Mucosa of rectum (tissue), 2 donors: ENCODE results near the gene PACS1.

ENCODE experiments used
- H3K27ac ChIP-seq, 2 donors: one replicate each; pipeline ENCODE4 v1.7.0; 2013; ENCODE audit warnings: inconsistent platforms in 2 of 2, low read depth in 2 of 2, low read length in 2 of 2
- H3K27me3 ChIP-seq, 2 donors: one replicate each; pipeline ENCODE4 v1.7.0; 2013; ENCODE audit warnings: low read length in 2 of 2; ENCODE audit not compliant: control insufficient read depth in 2 of 2, insufficient read depth in 2 of 2
- H3K36me3 ChIP-seq, 2 donors: one replicate each; pipeline ENCODE4 v1.7.0; 2013; ENCODE audit warnings: low read length in 2 of 2; ENCODE audit not compliant: control insufficient read depth in 2 of 2, insufficient read depth in 2 of 2
- H3K4me1 ChIP-seq, 2 donors: one replicate each; pipeline ENCODE4 v1.7.0; 2013; ENCODE audit warnings: low read length in 2 of 2, mild to moderate bottlenecking in 1 of 2; ENCODE audit not compliant: control insufficient read depth in 2 of 2, insufficient read depth in 2 of 2
- H3K4me3 ChIP-seq, 2 donors: one replicate each; pipeline ENCODE4 v1.7.0; 2013; ENCODE audit warnings: low read length in 2 of 2
- H3K9ac ChIP-seq, 2 donors: one replicate each; pipeline ENCODE4 v1.7.0; 2013; ENCODE audit warnings: low read length in 2 of 2, low read depth in 1 of 2, mild to moderate bottlenecking in 1 of 2
- H3K9me3 ChIP-seq, 2 donors: one replicate each; pipeline ENCODE4 v1.7.0; 2013; ENCODE audit warnings: low read length in 2 of 2; ENCODE audit not compliant: control insufficient read depth in 2 of 2
- donor health status: healthy.
- donor health status: Normal muscosa, but diverticular disease.

PACS1 gene

GRCh38 chr11:66063900-66064299 lies 6.2 kb upstream of the PACS1 start:
- Histone ChIP-seq H3K27me3 (no peaks in the 10 kb centered on the region), H3K27ac (no peak overlapping the region), H3K36me3 (peaks cover 75 to 87% of the 10 kb centered on the region in 2 donors), H3K9me3 (no peaks in the 10 kb centered on the region), H3K4me1 (peaks cover 3 to 4% of the 10 kb centered on the region in 2 donors), H3K9ac (no peak overlapping the region), H3K4me3 (no peak overlapping the region)

GRCh38 chr11:66064571-66064970 lies 5.5 kb upstream of the PACS1 start:
- no peak overlapping the region for H3K27ac ChIP-seq
- H3K4me1 ChIP-seq, result peaks cover 10 to 11% of the 10 kb centered on the region in 2 donors
- no peaks in the 10 kb centered on the region for H3K27me3 ChIP-seq
- H3K9me3 ChIP-seq, result no peaks in the 10 kb centered on the region
- no peak overlapping the region for H3K9ac ChIP-seq
- no peak overlapping the region for H3K4me3 ChIP-seq
- peaks cover 70 to 82% of the 10 kb centered on the region in 2 donors for H3K36me3 ChIP-seq

- H3K9ac ChIP-seq, result no peak overlapping the region
- peaks cover 10 to 14% of the 10 kb centered on the region in 2 donors for H3K4me1 ChIP-seq
- H3K4me3 ChIP-seq, result no peak overlapping the region
- H3K9me3 ChIP-seq, result no peaks in the 10 kb centered on the region
- peaks cover 48 to 60% of the 10 kb centered on the region in 2 donors for H3K36me3 ChIP-seq
- H3K27ac ChIP-seq, result no peak overlapping the region
- H3K27me3 ChIP-seq, result no peaks in the 10 kb centered on the region
These were observed 3.3 kb upstream of the PACS1 start for GRCh38 chr11:66066751-66067150.

- no peaks in the 10 kb centered on the region for H3K9me3 ChIP-seq
- H3K27ac ChIP-seq, result no peak overlapping the region
- H3K4me1 ChIP-seq, result peaks cover 13 to 14% of the 10 kb centered on the region in 2 donors
- peaks cover 42 to 58% of the 10 kb centered on the region in 2 donors for H3K36me3 ChIP-seq
- H3K4me3 ChIP-seq, result no peak overlapping the region
- no peaks in the 10 kb centered on the region for H3K27me3 ChIP-seq
- no peak overlapping the region for H3K9ac ChIP-seq
These were observed 2.4 kb upstream of the PACS1 start for GRCh38 chr11:66067640-66068039.

- Histone ChIP-seq H3K9me3 (no peaks in the 10 kb centered on the region), H3K4me1 (peaks cover 13 to 14% of the 10 kb centered on the region in 2 donors), H3K4me3 (no peak overlapping the region), H3K27ac (peak overlapping the region; percentile 68 to 75), H3K27me3 (no peaks in the 10 kb centered on the region), H3K9ac (no peak overlapping the region), H3K36me3 (peaks cover 36 to 52% of the 10 kb centered on the region in 2 donors)
These were observed 1.8 kb upstream of the PACS1 start for GRCh38 chr11:66068154-66068821.

- Histone ChIP-seq H3K4me1 (peaks cover 13 to 14% of the 10 kb centered on the region in 2 donors), H3K4me3 (peak overlapping the region; percentile 57 to 67), H3K27ac (peak overlapping the region; percentile 68 to 75), H3K9me3 (no peaks in the 10 kb centered on the region), H3K36me3 (peaks cover 28 to 43% of the 10 kb centered on the region in 2 donors), H3K27me3 (no peaks in the 10 kb centered on the region), H3K9ac (peak overlapping the region; percentile 65 to 75)
These were observed 953 bp upstream of the PACS1 start for GRCh38 chr11:66068923-66069714.

- Histone ChIP-seq H3K9ac (peak overlapping the region; percentile 60 to 68), H3K27ac (peak overlapping the region; percentile 50 to 77), H3K36me3 (peaks cover 20 to 31% of the 10 kb centered on the region in 2 donors), H3K4me3 (peak overlapping the region; percentile 67 to 71), H3K4me1 (peaks cover 13 to 14% of the 10 kb centered on the region in 2 donors), H3K27me3 (no peaks in the 10 kb centered on the region), H3K9me3 (no peaks in the 10 kb centered on the region)
These were observed 720 bp downstream of the PACS1 start for GRCh38 chr11:66070604-66071380.

GRCh38 chr11:66071381-66071801 lies 1.3 kb downstream of the PACS1 start:
- peaks cover 13 to 14% of the 10 kb centered on the region in 2 donors for H3K4me1 ChIP-seq

GRCh38 chr11:66072081-66072480 lies 2.0 kb downstream of the PACS1 start:
- Histone ChIP-seq H3K27me3 (no peaks in the 10 kb centered on the region), H3K9me3 (no peaks in the 10 kb centered on the region), H3K36me3 (peaks cover 10 to 19% of the 10 kb centered on the region in 2 donors), H3K9ac (no peak overlapping the region), H3K4me3 (peak overlapping the region in 1 of 2 donors; percentile 71), H3K27ac (no peak overlapping the region), H3K4me1 (peaks cover 13 to 14% of the 10 kb centered on the region in 2 donors)

More at GRCh38 chr11:66071381-66071801, 1.3 kb downstream of the PACS1 start:
- peak overlapping the region in 1 of 2 donors; percentile 77 for H3K27ac ChIP-seq
- no peaks in the 10 kb centered on the region for H3K27me3 ChIP-seq
- peak overlapping the region; percentile 60 to 68 for H3K9ac ChIP-seq
- H3K9me3 ChIP-seq, result no peaks in the 10 kb centered on the region
- peaks cover 15 to 26% of the 10 kb centered on the region in 2 donors for H3K36me3 ChIP-seq
- H3K4me3 ChIP-seq, result peak overlapping the region; percentile 67 to 71
